HG02852 (cell line): ENCODE measurements around the gene XPC.
"Not testable (repeated sequence)": the region's sequence is repeated elsewhere in the genome, so short reads cannot be mapped to it uniquely, and the experiment has no call there.

Source experiments
- ATAC-seq: cut with Tn5 transposase; IDR thresholded peaks from one replicate; pipeline ENCODE4 v1.9.1; 2021; ENCODE audit warnings: mild to moderate bottlenecking, moderate library complexity; ENCODE audit not compliant: unreplicated experiment

Gene XPC

GRCh38 chr3:14121859-14122258 lies 56.5 kb downstream of the XPC start:
- no peak for ATAC-seq

GRCh38 chr3:14120921-14121448 lies 57.4 kb downstream of the XPC start:
- ATAC-seq: not testable (repeated sequence)

- ATAC-seq: no peak
Measured at GRCh38 chr3:14120111-14120920, 58.1 kb downstream of the XPC start.

GRCh38 chr3:14119651-14120050 lies 58.8 kb downstream of the XPC start:
- no peak for ATAC-seq

- no peak for ATAC-seq
Measured at GRCh38 chr3:14118400-14119381, 59.7 kb downstream of the XPC start.

- no peak for ATAC-seq
Measured at GRCh38 chr3:14117468-14118399, 60.7 kb downstream of the XPC start.

- no peak for ATAC-seq
Measured at GRCh38 chr3:14113965-14114635, 64.3 kb downstream of the XPC start.

GRCh38 chr3:14110699-14111098 lies 67.7 kb downstream of the XPC start:
- ATAC-seq: no peak

- ATAC-seq: not testable (repeated sequence)
Measured at GRCh38 chr3:14109821-14110220, 68.6 kb downstream of the XPC start.

GRCh38 chr3:14097616-14098391 lies 80.6 kb downstream of the XPC start:
- no peak for ATAC-seq

- no peak for ATAC-seq
Measured at GRCh38 chr3:14096742-14097141, 81.7 kb downstream of the XPC start.
